Skeletal muscle satellite cell (primary cell): Measurements from ENCODE around the gene NAMPT.

Experiments used
- H3K27me3 ChIP-seq: 2 replicates; pipeline ENCODE4 v1.7.0; 2013; ENCODE audit warnings: low read length; ENCODE audit not compliant: control insufficient read depth, insufficient read depth
- H3K36me3 ChIP-seq: 2 replicates; pipeline ENCODE4 v1.7.0; 2013; ENCODE audit warnings: mild to moderate bottlenecking, control low read depth, low read length; ENCODE audit not compliant: insufficient read depth
- H3K4me1 ChIP-seq: 2 replicates; pipeline ENCODE4 v1.7.0; 2013; ENCODE audit warnings: low read length; ENCODE audit not compliant: control insufficient read depth, insufficient read depth
- H3K4me2 ChIP-seq: 2 replicates; pipeline ENCODE4 v1.7.0; 2013; ENCODE audit warnings: mild to moderate bottlenecking, low read length
- H3K4me3 ChIP-seq: 2 replicates; pipeline ENCODE4 v1.7.0; 2013; ENCODE audit warnings: low read length
- H3K9ac ChIP-seq: 2 replicates; pipeline ENCODE4 v1.7.0; 2013; ENCODE audit warnings: mild to moderate bottlenecking, low read depth, low read length, moderate library complexity
- H3K9me3 ChIP-seq: replicated peaks from 2 replicates; pipeline ENCODE4 v1.7.0; 2013; ENCODE audit warnings: mild to moderate bottlenecking, control low read depth, low read length

Gene NAMPT

GRCh38 chr7:106248600-106248999 is 36.2 kb downstream of the NAMPT start:
- no peak overlapping the region for H3K4me2 ChIP-seq
- H3K27me3 ChIP-seq = no peaks in the 10 kb centered on the region
- peaks cover 19% of the 10 kb centered on the region for H3K36me3 ChIP-seq

GRCh38 chr7:106247841-106248240 is 36.9 kb downstream of the NAMPT start:
- H3K27me3 ChIP-seq = no peaks in the 10 kb centered on the region
- no peak overlapping the region for H3K4me3 ChIP-seq
- peaks cover 19% of the 10 kb centered on the region for H3K36me3 ChIP-seq
- H3K4me2 ChIP-seq = no peak overlapping the region
- H3K4me1 ChIP-seq = no peaks in the 10 kb centered on the region
- H3K9ac ChIP-seq = no peak overlapping the region
- H3K9me3 ChIP-seq = no peaks in the 10 kb centered on the region

More at GRCh38 chr7:106248600-106248999, 36.2 kb downstream of the NAMPT start:
- no peak overlapping the region for H3K4me3 ChIP-seq
- no peaks in the 10 kb centered on the region for H3K9me3 ChIP-seq
- H3K4me1 ChIP-seq = no peaks in the 10 kb centered on the region
- no peak overlapping the region for H3K9ac ChIP-seq

GRCh38 chr7:106246902-106247711 is 37.7 kb downstream of the NAMPT start:
- peaks cover 19% of the 10 kb centered on the region for H3K36me3 ChIP-seq
- no peaks in the 10 kb centered on the region for H3K4me1 ChIP-seq
- H3K4me2 ChIP-seq = no peak overlapping the region
- no peaks in the 10 kb centered on the region for H3K27me3 ChIP-seq
- H3K9ac ChIP-seq = no peak overlapping the region
- no peak overlapping the region for H3K4me3 ChIP-seq
- no peaks in the 10 kb centered on the region for H3K9me3 ChIP-seq

- Histone ChIP-seq H3K27me3 (no peaks in the 10 kb centered on the region), H3K4me1 (no peaks in the 10 kb centered on the region), H3K36me3 (peaks cover 12% of the 10 kb centered on the region), H3K9me3 (no peaks in the 10 kb centered on the region), H3K4me3 (no peak overlapping the region), H3K4me2 (no peak overlapping the region), H3K9ac (no peak overlapping the region)
Measured at GRCh38 chr7:106243893-106244292, 40.9 kb downstream of the NAMPT start.

- no peaks in the 10 kb centered on the region for H3K36me3 ChIP-seq
- no peaks in the 10 kb centered on the region for H3K27me3 ChIP-seq
- no peak overlapping the region for H3K9ac ChIP-seq
Measured at GRCh38 chr7:106239406-106239805, 45.4 kb downstream of the NAMPT start.

GRCh38 chr7:106238830-106239229 is 46.0 kb downstream of the NAMPT start:
- no peaks in the 10 kb centered on the region for H3K36me3 ChIP-seq
- H3K9me3 ChIP-seq = no peaks in the 10 kb centered on the region
- no peak overlapping the region for H3K9ac ChIP-seq
- no peak overlapping the region for H3K4me2 ChIP-seq
- H3K27me3 ChIP-seq = no peaks in the 10 kb centered on the region
- H3K4me3 ChIP-seq = no peak overlapping the region
- H3K4me1 ChIP-seq = no peaks in the 10 kb centered on the region

More at GRCh38 chr7:106239406-106239805, 45.4 kb downstream of the NAMPT start:
- no peak overlapping the region for H3K4me3 ChIP-seq
- no peaks in the 10 kb centered on the region for H3K9me3 ChIP-seq
- H3K4me1 ChIP-seq = no peaks in the 10 kb centered on the region
- H3K4me2 ChIP-seq = no peak overlapping the region

- H3K4me1 ChIP-seq = no peaks in the 10 kb centered on the region
- H3K9ac ChIP-seq = no peak overlapping the region
- no peaks in the 10 kb centered on the region for H3K9me3 ChIP-seq
- H3K27me3 ChIP-seq = no peaks in the 10 kb centered on the region
- no peak overlapping the region for H3K4me3 ChIP-seq
- no peak overlapping the region for H3K4me2 ChIP-seq
- no peaks in the 10 kb centered on the region for H3K36me3 ChIP-seq
Measured at GRCh38 chr7:106236065-106236464, 48.7 kb downstream of the NAMPT start.

GRCh38 chr7:106234425-106234824 is 50.4 kb downstream of the NAMPT start:
- no peaks in the 10 kb centered on the region for H3K27me3 ChIP-seq
- no peak overlapping the region for H3K9ac ChIP-seq
- no peaks in the 10 kb centered on the region for H3K9me3 ChIP-seq
- H3K4me3 ChIP-seq = no peak overlapping the region
- H3K4me1 ChIP-seq = no peaks in the 10 kb centered on the region
- no peaks in the 10 kb centered on the region for H3K36me3 ChIP-seq
- H3K4me2 ChIP-seq = no peak overlapping the region

GRCh38 chr7:106231856-106232490 is 52.8 kb downstream of the NAMPT start:
- no peaks in the 10 kb centered on the region for H3K9me3 ChIP-seq
- H3K4me2 ChIP-seq = no peak overlapping the region
- no peak overlapping the region for H3K4me3 ChIP-seq
- H3K36me3 ChIP-seq = no peaks in the 10 kb centered on the region
- H3K9ac ChIP-seq = no peak overlapping the region
- H3K27me3 ChIP-seq = no peaks in the 10 kb centered on the region
- H3K4me1 ChIP-seq = no peaks in the 10 kb centered on the region

GRCh38 chr7:106225856-106226255 is 58.9 kb downstream of the NAMPT start:
- H3K9me3 ChIP-seq = no peaks in the 10 kb centered on the region
- H3K36me3 ChIP-seq = no peaks in the 10 kb centered on the region
- no peaks in the 10 kb centered on the region for H3K27me3 ChIP-seq
- H3K9ac ChIP-seq = no peak overlapping the region
- H3K4me2 ChIP-seq = no peak overlapping the region
- H3K4me1 ChIP-seq = peaks cover 10% of the 10 kb centered on the region
- H3K4me3 ChIP-seq = no peak overlapping the region

- Histone ChIP-seq H3K4me1 (peaks cover 10% of the 10 kb centered on the region), H3K36me3 (no peaks in the 10 kb centered on the region), H3K27me3 (no peaks in the 10 kb centered on the region), H3K4me3 (no peak overlapping the region), H3K4me2 (no peak overlapping the region), H3K9ac (no peak overlapping the region), H3K9me3 (no peaks in the 10 kb centered on the region)
Measured at GRCh38 chr7:106224797-106225196, 60.0 kb downstream of the NAMPT start.

GRCh38 chr7:106223156-106223555 is 61.6 kb downstream of the NAMPT start:
- no peak overlapping the region for H3K9ac ChIP-seq
- no peak overlapping the region for H3K4me3 ChIP-seq
- H3K36me3 ChIP-seq = no peaks in the 10 kb centered on the region
- H3K4me2 ChIP-seq = no peak overlapping the region
- H3K9me3 ChIP-seq = no peaks in the 10 kb centered on the region
- peaks cover 10% of the 10 kb centered on the region for H3K4me1 ChIP-seq
- no peaks in the 10 kb centered on the region for H3K27me3 ChIP-seq
